Bronchial epithelial cell (primary cell): ENCODE measurements around the gene SDS. TPM values are rescaled to one million over a fixed set of nuclear protein-coding genes. Genes with fewer than 3 reads are reported as not detected.

Experiments used
- DNase-seq: peaks from one replicate; pipeline ENCODE4 v3.0.0-alpha.2; 2010; ENCODE audit warnings: low read depth
- FAIRE-seq: peaks from 2 replicates; lab custom pipeline; 2011; peaks lifted over from hg19 to GRCh38; lab: Jason Lieb, UNC
- H3K27me3 ChIP-seq: 2 replicates; pipeline ENCODE4 v1.5.1; 2011; ENCODE audit warnings: low read length; ENCODE audit not compliant: control insufficient read depth, insufficient read depth
- H3K36me3 ChIP-seq: 2 replicates; pipeline ENCODE4 v1.5.1; 2011; ENCODE audit warnings: low read length; ENCODE audit not compliant: control insufficient read depth, insufficient read depth
- H3K4me3 ChIP-seq: 2 replicates; pipeline ENCODE4 v1.5.1; 2011; ENCODE audit warnings: mild to moderate bottlenecking, low read depth, low read length, control low read depth
- total RNA-seq: library from RNA; depleted of rRNA; stranded (reverse); fragments of >200 nt; gene quantifications from 2 replicates; pipeline ENCODE4 v1.2.1, GENCODE V29; 2014
- TF ChIP-seq, protein P1 (sequence below): IDR thresholded peaks from 2 replicates; pipeline ENCODE4 v1.5.1; 2011; ENCODE audit warnings: mild to moderate bottlenecking, moderate library complexity, low read length, control low read depth, inconsistent platforms; ENCODE audit not compliant: insufficient read depth, severe bottlenecking

The SDS gene
- total RNA-seq, 1 donor from 2014 or later: not detected

DNA sequence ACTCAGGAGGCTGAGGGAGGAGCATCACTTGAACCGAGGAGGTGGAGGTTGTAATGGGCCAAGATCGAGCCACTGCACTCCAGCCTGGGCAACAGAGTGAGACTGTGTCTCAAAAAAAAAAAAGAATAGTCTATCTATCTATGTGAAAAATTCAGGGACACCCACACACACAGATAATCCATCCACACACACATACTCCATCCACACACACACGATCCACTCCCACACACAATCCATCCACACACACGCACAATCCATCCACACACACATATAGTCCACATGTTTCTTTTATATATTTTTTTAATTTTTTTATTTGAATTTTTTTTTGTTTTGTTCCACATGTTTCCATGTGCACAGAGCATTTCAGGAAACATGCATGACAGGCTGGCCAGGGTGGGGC lies 3.3 kb downstream of the SDS start:
- TF ChIP-seq, protein P1, sequence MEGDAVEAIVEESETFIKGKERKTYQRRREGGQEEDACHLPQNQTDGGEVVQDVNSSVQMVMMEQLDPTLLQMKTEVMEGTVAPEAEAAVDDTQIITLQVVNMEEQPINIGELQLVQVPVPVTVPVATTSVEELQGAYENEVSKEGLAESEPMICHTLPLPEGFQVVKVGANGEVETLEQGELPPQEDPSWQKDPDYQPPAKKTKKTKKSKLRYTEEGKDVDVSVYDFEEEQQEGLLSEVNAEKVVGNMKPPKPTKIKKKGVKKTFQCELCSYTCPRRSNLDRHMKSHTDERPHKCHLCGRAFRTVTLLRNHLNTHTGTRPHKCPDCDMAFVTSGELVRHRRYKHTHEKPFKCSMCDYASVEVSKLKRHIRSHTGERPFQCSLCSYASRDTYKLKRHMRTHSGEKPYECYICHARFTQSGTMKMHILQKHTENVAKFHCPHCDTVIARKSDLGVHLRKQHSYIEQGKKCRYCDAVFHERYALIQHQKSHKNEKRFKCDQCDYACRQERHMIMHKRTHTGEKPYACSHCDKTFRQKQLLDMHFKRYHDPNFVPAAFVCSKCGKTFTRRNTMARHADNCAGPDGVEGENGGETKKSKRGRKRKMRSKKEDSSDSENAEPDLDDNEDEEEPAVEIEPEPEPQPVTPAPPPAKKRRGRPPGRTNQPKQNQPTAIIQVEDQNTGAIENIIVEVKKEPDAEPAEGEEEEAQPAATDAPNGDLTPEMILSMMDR: no peak
- Histone ChIP-seq H3K36me3 (no peaks in the 10 kb centered on the region), H3K4me3 (no peak overlapping the region), H3K27me3 (no peaks in the 10 kb centered on the region)
- DNase-seq (no peak), FAIRE-seq (no peak)

DNA sequence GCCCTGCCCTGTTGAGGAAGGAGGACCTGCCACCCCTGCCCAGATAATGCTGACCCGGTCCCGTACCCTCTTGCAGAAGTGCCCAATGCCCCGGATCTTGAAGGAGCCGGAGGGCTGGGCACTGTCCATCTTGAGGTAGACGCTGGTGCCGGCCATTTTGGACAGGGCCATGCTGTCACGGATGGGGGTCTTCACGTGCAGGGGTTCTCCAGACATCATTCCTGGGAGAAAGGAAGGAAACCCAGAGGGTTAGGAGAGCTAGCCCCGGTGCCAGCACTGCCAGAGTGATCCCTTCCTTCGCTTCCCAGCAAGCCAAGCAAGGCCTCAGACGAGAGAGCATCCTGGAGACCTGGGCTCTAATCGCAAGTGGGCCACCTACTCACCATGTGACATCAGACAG lies 4.2 kb downstream of the SDS start:
- Histone ChIP-seq H3K27me3 (no peaks in the 10 kb centered on the region), H3K4me3 (no peak overlapping the region), H3K36me3 (no peaks in the 10 kb centered on the region)
- DNase-seq (no peak), FAIRE-seq (no peak)
- TF ChIP-seq, protein P1: no peak

DNA sequence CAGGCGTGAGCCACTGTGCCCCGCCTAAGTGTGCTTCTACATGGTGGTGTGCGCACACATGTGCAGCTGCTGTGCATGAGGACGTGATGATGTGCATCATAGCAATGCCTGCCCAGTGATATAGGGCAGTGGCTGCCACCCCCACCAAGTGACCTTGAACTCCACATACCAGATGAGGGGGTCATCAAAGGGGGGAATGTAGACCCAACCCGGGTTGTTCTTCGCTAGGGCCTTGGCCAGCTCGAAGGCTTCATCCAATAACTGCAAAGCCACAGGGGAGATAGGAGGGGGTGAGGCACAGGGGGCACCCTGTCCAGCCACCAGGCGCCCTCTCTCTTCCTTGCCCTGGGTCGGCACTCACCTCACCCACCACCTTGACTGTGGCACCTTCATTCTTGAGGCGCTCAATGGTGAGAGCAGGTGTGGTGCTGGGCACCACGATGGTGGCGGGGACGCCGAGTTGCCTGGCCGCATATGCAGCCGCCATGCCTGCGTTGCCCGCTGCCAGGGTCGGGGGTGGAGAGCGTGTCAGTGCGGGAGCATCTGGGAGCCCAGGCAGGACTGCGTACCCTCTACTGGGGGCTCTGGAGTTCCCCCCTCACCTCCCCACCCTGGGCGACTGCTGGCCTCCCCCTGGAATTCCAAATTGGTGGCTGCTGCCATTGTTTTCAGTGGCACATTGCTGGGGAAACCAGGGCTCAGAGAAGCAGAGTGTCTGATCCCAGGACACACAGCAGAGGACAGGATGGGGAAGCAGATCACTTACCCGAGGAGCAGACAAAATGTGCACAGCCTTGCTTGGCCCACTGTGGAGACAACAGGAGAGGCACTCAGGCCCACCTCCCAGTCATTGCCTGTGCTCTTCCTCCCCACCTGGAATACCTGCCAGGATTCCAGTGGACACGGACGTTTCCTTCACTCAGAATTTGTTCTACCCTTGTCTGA lies 5.1 kb downstream of the SDS start:
- TF ChIP-seq, protein P1: no peak
- H3K4me3 ChIP-seq: no peak overlapping the region
- DNase-seq (no peak), FAIRE-seq (no peak)
- no peaks in the 10 kb centered on the region for H3K27me3 ChIP-seq
- no peaks in the 10 kb centered on the region for H3K36me3 ChIP-seq

DNA sequence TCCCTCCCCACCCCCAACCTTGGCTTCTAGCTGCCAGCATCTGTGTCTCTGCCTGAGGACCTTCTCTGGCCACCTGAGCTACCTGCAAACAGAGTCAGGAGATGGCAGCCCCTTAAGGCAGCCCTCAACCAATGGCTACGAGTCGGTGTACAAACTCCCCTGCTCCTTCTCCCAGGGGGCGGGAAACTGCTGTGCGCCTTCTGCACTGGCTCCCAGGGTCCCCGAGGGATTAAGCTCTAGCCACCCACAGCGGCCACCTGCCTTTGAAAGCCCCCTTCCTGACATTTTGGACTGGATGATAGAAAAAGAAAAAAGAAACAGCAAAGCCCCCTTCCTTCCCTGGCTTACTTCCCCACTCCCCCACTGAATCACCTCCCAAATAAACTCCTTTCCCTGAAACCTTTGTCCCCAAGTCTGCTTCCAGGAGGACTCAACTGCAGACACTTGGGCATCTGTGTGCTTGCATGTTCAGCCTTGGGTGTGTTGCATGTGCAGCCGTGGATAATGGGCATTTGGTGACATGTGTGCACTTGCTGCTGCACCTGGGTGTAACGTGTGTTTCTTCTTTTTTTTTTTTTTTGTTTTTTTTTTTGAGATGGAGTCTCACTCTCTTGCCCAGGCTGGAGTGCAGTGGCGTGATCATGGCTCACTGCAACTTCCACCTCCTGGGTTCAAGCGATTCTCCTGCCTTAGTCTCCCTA lies 6.0 kb downstream of the SDS start:
- Histone ChIP-seq H3K4me3 (no peak overlapping the region), H3K36me3 (no peaks in the 10 kb centered on the region), H3K27me3 (no peaks in the 10 kb centered on the region)
- no peak for DNase-seq
- FAIRE-seq: no peak
- TF ChIP-seq, protein P1: no peak

DNA sequence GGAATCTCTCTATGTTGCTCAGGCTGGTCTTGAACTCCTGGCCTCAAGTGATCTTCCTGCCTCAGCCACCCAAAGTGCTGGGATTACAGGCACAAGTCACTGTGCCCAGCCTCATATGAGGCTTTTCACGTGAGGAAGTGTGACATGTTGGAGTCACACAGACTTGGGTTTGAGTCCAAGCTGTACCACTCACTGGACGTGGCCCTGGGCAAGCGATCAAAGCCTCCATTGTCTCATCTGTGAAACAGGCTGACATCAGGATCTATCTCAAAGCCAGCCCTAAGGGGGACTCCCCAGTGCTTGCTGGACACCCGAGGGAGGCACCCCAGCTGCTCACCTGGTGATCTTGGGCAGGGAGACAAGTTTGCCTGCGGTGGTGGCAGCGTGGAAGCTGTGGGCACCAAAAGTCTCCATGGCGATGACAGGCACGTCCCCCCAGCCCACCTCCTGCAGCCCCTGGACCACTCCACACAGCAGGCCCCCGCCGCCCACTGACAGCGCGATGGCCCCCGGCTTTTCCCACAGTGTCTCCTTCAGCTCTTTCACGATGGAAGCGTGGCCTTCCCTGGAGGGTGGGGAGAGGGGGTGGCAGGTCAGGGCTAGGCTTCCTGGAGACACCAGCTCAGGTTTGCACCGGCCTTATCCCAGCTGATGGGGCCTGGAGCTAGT lies 6.7 kb downstream of the SDS start:
- TF ChIP-seq, protein P1: no peak
- Histone ChIP-seq H3K4me3 (no peak overlapping the region), H3K27me3 (no peaks in the 10 kb centered on the region), H3K36me3 (no peaks in the 10 kb centered on the region)
- DNase-seq: no peak
- FAIRE-seq: no peak
